Loucy (cell line): Measurements from ENCODE around the gene AGPAT1.

Source experiments
- H2AFZ ChIP-seq: fragments of 200-600 bp; sonication (generic); 2 replicates; pipeline ENCODE4 v1.6.0; 2016; ENCODE audit warnings: antibody characterized with exemption, mild to moderate bottlenecking, low read length, moderate library complexity
- H3F3A ChIP-seq: fragments of 200-600 bp; 2 replicates; pipeline ENCODE4 v1.6.0; 2016; ENCODE audit warnings: antibody characterized with exemption, low read depth, mild to moderate bottlenecking
- H3K27me3 ChIP-seq: fragments of 200-600 bp; sonication (generic); 2 replicates; pipeline ENCODE4 v1.6.1; 2014; ENCODE audit warnings: low read length, mild to moderate bottlenecking; ENCODE audit not compliant: insufficient read depth, poor library complexity, severe bottlenecking
- H3K36me3 ChIP-seq: fragments of 200-600 bp; sonication (generic); 2 replicates; pipeline ENCODE4 v1.6.1; 2016; ENCODE audit warnings: low read length; ENCODE audit not compliant: insufficient read depth
- H3K4me1 ChIP-seq: fragments of 200-600 bp; sonication (generic); 2 replicates; pipeline ENCODE4 v1.5.1; 2014; ENCODE audit warnings: low read length, mild to moderate bottlenecking; ENCODE audit not compliant: insufficient read depth, poor library complexity, severe bottlenecking
- H3K4me2 ChIP-seq: fragments of 200-600 bp; sonication (generic); 2 replicates; pipeline ENCODE4 v1.6.0; 2014; ENCODE audit warnings: antibody characterized with exemption, low read length, low read depth, mild to moderate bottlenecking; ENCODE audit not compliant: poor library complexity, severe bottlenecking
- H3K4me3 ChIP-seq: fragments of 200-600 bp; sonication (generic); 2 replicates; pipeline ENCODE4 v1.5.1; 2014; ENCODE audit warnings: low read length, mild to moderate bottlenecking, mixed read lengths; ENCODE audit not compliant: poor library complexity, severe bottlenecking
- H3K79me2 ChIP-seq: fragments of 200-600 bp; sonication (generic); 2 replicates; pipeline ENCODE4 v1.6.1; 2014; ENCODE audit warnings: low read length; ENCODE audit not compliant: insufficient read depth
- H3K9ac ChIP-seq: fragments of 200-600 bp; sonication (generic); 2 replicates; pipeline ENCODE4 v1.6.0; 2014; ENCODE audit warnings: mild to moderate bottlenecking, low read depth, low read length, moderate library complexity; ENCODE audit not compliant: poor library complexity, severe bottlenecking
- H3K9me2 ChIP-seq: fragments of 200-600 bp; sonication (generic); replicated peaks from 2 replicates; pipeline ENCODE4 v1.6.1; 2016; ENCODE audit warnings: low read depth, low read length, mixed read lengths
- H3K9me3 ChIP-seq: fragments of 200-600 bp; sonication (generic); 2 replicates; pipeline ENCODE4 v1.6.1; 2014; ENCODE audit warnings: mild to moderate bottlenecking, antibody characterized with exemption, low read length, low read depth; ENCODE audit not compliant: insufficient read depth
- H4K20me1 ChIP-seq: fragments of 200-600 bp; sonication (generic); 2 replicates; pipeline ENCODE4 v1.6.0; 2014; ENCODE audit warnings: antibody characterized with exemption, low read length, mild to moderate bottlenecking; ENCODE audit not compliant: insufficient read depth, poor library complexity, severe bottlenecking
- CTCF ChIP-seq: fragments of 200-600 bp; sonication (generic); conservative IDR thresholded peaks from 2 replicates; pipeline ENCODE4 v1.5.1; 2014; ENCODE audit warnings: mild to moderate bottlenecking, antibody characterized with exemption, low read length
- EZH2phosphoT487 ChIP-seq: fragments of 200-600 bp; IDR thresholded peaks from 2 replicates; pipeline ENCODE4 v1.6.1; 2018; ENCODE audit warnings: antibody characterized with exemption, mild to moderate bottlenecking, moderate library complexity, borderline replicate concordance

AGPAT1 gene

GRCh38 chr6:32132110-32132509 is 43.8 kb downstream of the AGPAT1 start:
- peaks cover 15% of the 10 kb centered on the region for H3K4me1 ChIP-seq
- TF ChIP-seq EZH2phosphoT487: no peak
- TF ChIP-seq CTCF: no peak
- H4K20me1 ChIP-seq: peaks cover 4% of the 10 kb centered on the region
- no peak overlapping the region for H2AFZ ChIP-seq
- no peak overlapping the region for H3K9ac ChIP-seq
- no peaks in the 10 kb centered on the region for H3K27me3 ChIP-seq
- H3K4me2 ChIP-seq: no peak overlapping the region
- no peaks in the 10 kb centered on the region for H3K36me3 ChIP-seq
- no peak overlapping the region for H3K4me3 ChIP-seq
- H3F3A ChIP-seq: no peaks in the 10 kb centered on the region
- peaks cover 14% of the 10 kb centered on the region for H3K79me2 ChIP-seq
- no peaks in the 10 kb centered on the region for H3K9me3 ChIP-seq
- H3K9me2 ChIP-seq: no peaks in the 10 kb centered on the region

GRCh38 chr6:32131439-32131948 is 44.4 kb downstream of the AGPAT1 start:
- no peak overlapping the region for H3K4me3 ChIP-seq
- H3K9me3 ChIP-seq: no peaks in the 10 kb centered on the region
- no peaks in the 10 kb centered on the region for H3K36me3 ChIP-seq
- H3K4me1 ChIP-seq: peaks cover 21% of the 10 kb centered on the region
- no peak overlapping the region for H2AFZ ChIP-seq
- H3K9ac ChIP-seq: no peak overlapping the region
- no peaks in the 10 kb centered on the region for H3K9me2 ChIP-seq
- no peak overlapping the region for H3K4me2 ChIP-seq
- H3K27me3 ChIP-seq: no peaks in the 10 kb centered on the region
- TF ChIP-seq EZH2phosphoT487: no peak
- no peak for TF ChIP-seq CTCF
- H4K20me1 ChIP-seq: peaks cover 10% of the 10 kb centered on the region
- no peaks in the 10 kb centered on the region for H3F3A ChIP-seq
- H3K79me2 ChIP-seq: peaks cover 21% of the 10 kb centered on the region

GRCh38 chr6:32129297-32130088 is 46.4 kb downstream of the AGPAT1 start:
- H3K4me2 ChIP-seq: peak overlapping the region; percentile 87
- peaks cover 25% of the 10 kb centered on the region for H3K4me1 ChIP-seq
- H4K20me1 ChIP-seq: peaks cover 17% of the 10 kb centered on the region
- H2AFZ ChIP-seq: peak overlapping the region; percentile 91
- H3K27me3 ChIP-seq: no peaks in the 10 kb centered on the region
- no peak for TF ChIP-seq EZH2phosphoT487
- TF ChIP-seq CTCF: no peak
- H3K9me3 ChIP-seq: no peaks in the 10 kb centered on the region
- H3F3A ChIP-seq: no peaks in the 10 kb centered on the region
- H3K9me2 ChIP-seq: no peaks in the 10 kb centered on the region
- H3K9ac ChIP-seq: peak overlapping the region; percentile 75
- H3K79me2 ChIP-seq: peaks cover 34% of the 10 kb centered on the region
- H3K4me3 ChIP-seq: peak overlapping the region; percentile 81
- H3K36me3 ChIP-seq: no peaks in the 10 kb centered on the region
